ENCODE results near the gene STX1B.

- TF ChIP-seq SRF (IDR thresholded peaks at IDR 0.05; ENCODE audit: low read depth, low read length) (no peak), POLR2AphosphoS5 (IDR thresholded peaks at IDR 0.05; ENCODE audit: low read depth, low read length) (no peak), CTCF (IDR thresholded peaks at IDR 0.05; ENCODE audit: control extremely low read depth in 1 of 3, insufficient read depth in 1 of 3, low read depth in 1 of 3, low read length in 3 of 3) (no peak), POLR2A (IDR thresholded peaks at IDR 0.05; ENCODE audit: control extremely low read depth in 1 of 2, low read depth in 2 of 2, low read length in 2 of 2) (no peak), EZH2 (IDR thresholded peaks at IDR 0.05; ENCODE audit: low read depth, low read length, severe bottlenecking) (no peak), GTF2F1 (IDR thresholded peaks at IDR 0.05; ENCODE audit: borderline replicate concordance, low read depth, low read length) (no peak), PHF8 (conservative IDR thresholded peaks at IDR 0.05; ENCODE audit: low read depth, low read length) (no peak), RXRA (IDR thresholded peaks at IDR 0.05; ENCODE audit: insufficient read depth, low read depth, low read length) (no peak), JUN (IDR thresholded peaks at IDR 0.05; ENCODE audit: low read depth, low read length) (no peak), SP2 (IDR thresholded peaks at IDR 0.05; ENCODE audit: low read length) (no peak), CBX5 (IDR thresholded peaks at IDR 0.05; ENCODE audit: low read depth, low read length) (no peak), RNF2 (IDR thresholded peaks at IDR 0.05; ENCODE audit: borderline replicate concordance, low read depth, low read length, missing control alignments, poor library complexity, severe bottlenecking) (no peak)
Measured at GRCh38 chr16:30991052-30991451, 19.4 kb downstream of the STX1B start.
